ENCODE results near the gene SPATA2.

DNA sequence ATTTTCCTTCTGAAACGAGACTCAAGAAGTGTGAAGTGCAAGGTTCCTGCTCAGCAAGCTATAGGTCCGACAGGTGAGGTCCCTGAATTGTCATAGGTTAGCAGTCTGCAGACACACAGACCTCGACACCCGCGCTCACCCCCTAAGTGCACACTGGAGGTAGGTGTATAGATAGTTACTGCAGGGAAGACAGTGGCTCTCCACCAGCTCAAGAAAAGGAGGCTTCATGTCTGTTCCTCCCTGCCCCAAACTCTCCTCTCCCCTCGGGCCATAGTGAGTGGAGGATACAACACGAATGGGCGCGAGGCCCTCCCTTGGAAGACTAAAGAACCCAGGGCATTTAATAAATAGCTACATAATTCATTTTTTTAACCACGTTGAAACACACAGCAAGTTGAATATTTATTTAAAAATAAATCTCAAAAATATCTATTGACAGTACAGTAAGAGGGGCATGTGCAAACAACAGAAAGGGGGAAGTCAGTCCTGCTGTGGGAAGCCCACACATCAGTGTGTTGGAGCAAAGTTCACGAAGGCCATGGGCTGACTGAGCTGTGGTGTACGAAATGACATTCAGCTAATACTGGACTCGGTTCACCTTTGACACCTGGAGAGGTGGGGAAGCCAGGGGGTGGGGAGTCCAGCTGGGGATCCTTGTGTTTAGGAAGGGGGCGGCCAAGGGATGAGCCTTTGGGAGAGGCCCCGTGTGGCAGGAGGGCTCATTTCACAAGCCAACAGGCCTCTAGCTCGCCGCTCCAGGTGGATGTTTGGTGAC lies 10.7 kb downstream of the SPATA2 start:
- TF ChIP-seq, protein P1, sequence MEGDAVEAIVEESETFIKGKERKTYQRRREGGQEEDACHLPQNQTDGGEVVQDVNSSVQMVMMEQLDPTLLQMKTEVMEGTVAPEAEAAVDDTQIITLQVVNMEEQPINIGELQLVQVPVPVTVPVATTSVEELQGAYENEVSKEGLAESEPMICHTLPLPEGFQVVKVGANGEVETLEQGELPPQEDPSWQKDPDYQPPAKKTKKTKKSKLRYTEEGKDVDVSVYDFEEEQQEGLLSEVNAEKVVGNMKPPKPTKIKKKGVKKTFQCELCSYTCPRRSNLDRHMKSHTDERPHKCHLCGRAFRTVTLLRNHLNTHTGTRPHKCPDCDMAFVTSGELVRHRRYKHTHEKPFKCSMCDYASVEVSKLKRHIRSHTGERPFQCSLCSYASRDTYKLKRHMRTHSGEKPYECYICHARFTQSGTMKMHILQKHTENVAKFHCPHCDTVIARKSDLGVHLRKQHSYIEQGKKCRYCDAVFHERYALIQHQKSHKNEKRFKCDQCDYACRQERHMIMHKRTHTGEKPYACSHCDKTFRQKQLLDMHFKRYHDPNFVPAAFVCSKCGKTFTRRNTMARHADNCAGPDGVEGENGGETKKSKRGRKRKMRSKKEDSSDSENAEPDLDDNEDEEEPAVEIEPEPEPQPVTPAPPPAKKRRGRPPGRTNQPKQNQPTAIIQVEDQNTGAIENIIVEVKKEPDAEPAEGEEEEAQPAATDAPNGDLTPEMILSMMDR (IDR thresholded peaks at IDR 0.05), result no peak
- TF ChIP-seq POLR2A (IDR thresholded peaks at IDR 0.05), result no peak
- no peak for TF ChIP-seq POLR2AphosphoS5 (IDR thresholded peaks at IDR 0.05; ENCODE audit: insufficient read depth in 1 of 2, low read depth in 1 of 2)
